HCT116 (cell line): ENCODE results near the gene MYADM.

Experiments
- FOSL1 ChIP-seq: IDR thresholded peaks from 2 replicates; pipeline ENCODE4 v1.6.1; 2012; ENCODE audit warnings: low read depth
- RAD21 ChIP-seq: IDR thresholded peaks from 2 replicates; pipeline ENCODE4 v1.6.1; 2012; ENCODE audit warnings: low read depth, mild to moderate bottlenecking
- ZNF274 ChIP-seq: fragments of 200-500 bp; sonication (Bioruptor generic); IDR thresholded peaks from 2 replicates; pipeline ENCODE4 v1.6.1; 2014; ENCODE audit warnings: mild to moderate bottlenecking, low read depth, low read length, inconsistent platforms

- TF ChIP-seq RAD21 (no peak), FOSL1 (no peak), ZNF274 (no peak)
These were observed 9.1 kb downstream of the MYADM start for GRCh38 chr19:53876651-53877224.
